GM21737 (cell line): ENCODE results near the gene DGKB.
"Not testable (repeated sequence)": the region's sequence is repeated elsewhere in the genome, so short reads cannot be mapped to it uniquely, and the experiment has no call there.

ENCODE experiments used
- ATAC-seq: cut with Tn5 transposase; IDR thresholded peaks from one replicate; pipeline ENCODE4 v1.9.1; 2021; ENCODE audit warnings: mild to moderate bottlenecking, moderate library complexity; ENCODE audit not compliant: unreplicated experiment

Gene DGKB

GRCh38 chr7:14332155-14332554 lies 570.4 kb downstream of the DGKB start:
- ATAC-seq: no peak

GRCh38 chr7:14324767-14325166 lies 577.8 kb downstream of the DGKB start:
- ATAC-seq: no peak

DNA sequence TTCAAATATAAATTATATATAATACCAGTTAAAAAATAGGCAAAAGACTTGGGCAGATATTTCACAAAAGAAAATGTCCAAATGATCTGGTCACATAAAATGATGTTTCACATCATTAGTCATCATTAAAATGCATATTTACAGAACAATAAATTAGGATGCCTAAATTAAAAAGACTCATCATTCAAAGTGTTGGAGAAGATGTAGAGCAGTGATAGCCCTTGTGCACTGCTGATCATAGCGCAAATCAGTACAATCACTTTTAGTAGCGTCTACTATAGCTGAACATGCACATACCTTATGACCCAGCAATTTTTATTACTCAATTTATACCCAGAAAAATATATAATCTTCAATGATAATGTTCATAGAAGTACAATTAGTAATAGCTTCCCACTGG lies 579.8 kb downstream of the DGKB start:
- no peak for ATAC-seq

DNA sequence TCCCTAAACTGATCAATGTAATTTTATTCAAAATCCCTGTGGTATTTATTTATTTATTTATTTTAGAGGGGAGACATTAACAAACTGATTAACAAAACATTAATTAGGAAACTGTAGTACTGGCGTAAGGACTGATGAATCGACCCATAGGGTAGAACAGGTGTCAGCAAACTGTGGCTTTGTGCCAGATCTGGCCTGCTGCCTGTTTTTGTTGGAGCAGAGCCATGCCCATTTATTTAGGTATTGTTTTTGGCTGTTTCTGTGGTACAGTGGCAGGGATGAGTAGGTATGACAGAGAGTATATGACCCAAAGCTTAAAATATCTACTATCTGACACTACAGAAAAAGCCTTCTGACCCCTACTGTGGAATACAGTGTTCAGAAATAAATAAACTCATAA lies 580.6 kb downstream of the DGKB start:
- ATAC-seq: no peak

DNA sequence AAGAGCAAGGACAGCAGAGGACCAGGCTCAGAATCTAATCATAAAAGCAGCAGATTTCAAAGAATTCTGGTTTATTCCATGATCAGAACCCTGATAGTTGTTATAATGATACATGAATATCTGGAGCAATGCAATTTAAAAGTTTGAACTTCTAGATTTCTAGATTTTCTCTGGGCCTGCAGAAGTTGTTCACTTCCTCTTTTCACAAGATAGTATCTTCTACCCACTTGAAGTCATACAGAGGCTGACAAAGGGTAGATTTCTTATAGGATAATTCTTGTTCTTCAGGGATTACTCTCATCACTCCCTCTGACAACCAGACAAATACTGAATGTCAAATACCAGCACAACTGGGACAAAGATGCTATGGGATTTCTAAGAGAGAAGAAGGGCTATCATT lies 593.1 kb downstream of the DGKB start:
- no peak for ATAC-seq

DNA sequence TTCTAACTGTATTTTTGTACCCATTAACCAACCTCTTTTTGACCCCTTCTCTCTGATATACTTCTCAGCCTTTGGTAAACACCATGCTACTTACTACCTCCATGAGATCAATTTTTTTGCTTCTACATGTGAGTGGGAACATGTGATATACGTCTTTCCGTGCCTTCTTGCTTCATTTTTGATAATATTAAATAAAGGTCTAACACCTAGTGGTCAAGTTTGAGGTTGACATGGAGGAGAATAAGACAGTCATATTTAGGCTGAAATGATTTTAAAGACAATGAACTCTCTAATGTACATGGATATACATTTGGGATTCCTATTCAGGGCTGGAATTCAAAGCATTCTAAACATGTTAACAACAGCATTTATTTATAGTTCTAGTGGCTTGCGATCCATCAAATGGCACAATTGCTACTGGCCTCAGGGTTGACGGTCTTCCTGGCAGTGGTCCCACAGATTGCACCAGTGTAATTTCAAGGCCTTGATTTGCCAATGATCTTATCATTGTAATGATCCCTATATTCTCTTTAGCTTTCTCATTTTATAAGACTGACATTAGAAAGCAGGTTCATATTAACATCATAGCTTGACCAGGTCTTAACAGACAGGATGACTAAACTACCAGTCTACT lies 597.2 kb downstream of the DGKB start:
- ATAC-seq: no peak

- no peak for ATAC-seq
These were observed 599.0 kb downstream of the DGKB start for GRCh38 chr7:14303536-14303935.

- ATAC-seq: no peak
These were observed 607.9 kb downstream of the DGKB start for GRCh38 chr7:14294637-14295036.

DNA sequence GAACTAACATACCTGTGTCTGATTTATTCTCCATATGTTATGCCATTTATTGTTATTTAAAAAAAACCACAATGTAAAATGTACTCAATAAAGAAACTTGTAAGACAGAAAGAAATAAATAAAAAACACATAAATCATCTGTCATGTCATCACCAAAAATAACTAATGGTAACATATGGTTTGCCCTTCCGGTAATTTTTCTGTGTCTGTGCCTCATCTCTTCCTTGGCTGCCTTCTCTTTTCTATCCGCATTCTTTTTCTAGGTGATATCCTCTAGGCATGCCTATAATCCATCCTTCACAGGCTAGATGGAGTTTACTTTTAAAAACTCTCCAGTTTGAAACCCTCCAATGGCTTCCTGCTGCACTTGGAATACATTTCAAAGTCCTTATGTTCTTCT lies 609.1 kb downstream of the DGKB start:
- no peak for ATAC-seq

GRCh38 chr7:14292737-14293136 lies 609.8 kb downstream of the DGKB start:
- ATAC-seq: no peak

DNA sequence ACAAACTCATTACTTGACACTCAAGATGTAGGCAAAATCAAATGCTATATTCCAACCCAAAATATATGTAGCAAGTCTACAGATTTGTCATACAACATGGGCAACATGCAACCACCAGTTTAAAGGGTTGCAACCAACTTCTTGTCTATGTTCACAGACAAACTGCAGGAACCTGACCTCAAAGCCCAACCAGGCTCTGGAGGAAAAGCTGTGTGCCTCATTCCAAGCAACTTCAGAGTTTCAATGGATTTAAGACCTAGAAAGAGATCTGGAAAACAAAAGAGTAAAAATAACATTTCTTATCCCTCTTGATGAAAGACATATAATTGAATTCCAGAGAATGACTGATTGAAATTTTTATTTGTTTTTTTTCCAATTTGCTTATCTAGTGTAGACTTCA lies 612.6 kb downstream of the DGKB start:
- ATAC-seq: no peak

GRCh38 chr7:14288701-14289100 lies 613.9 kb downstream of the DGKB start:
- no peak for ATAC-seq

GRCh38 chr7:14287398-14287797 lies 615.2 kb downstream of the DGKB start:
- no peak for ATAC-seq

DNA sequence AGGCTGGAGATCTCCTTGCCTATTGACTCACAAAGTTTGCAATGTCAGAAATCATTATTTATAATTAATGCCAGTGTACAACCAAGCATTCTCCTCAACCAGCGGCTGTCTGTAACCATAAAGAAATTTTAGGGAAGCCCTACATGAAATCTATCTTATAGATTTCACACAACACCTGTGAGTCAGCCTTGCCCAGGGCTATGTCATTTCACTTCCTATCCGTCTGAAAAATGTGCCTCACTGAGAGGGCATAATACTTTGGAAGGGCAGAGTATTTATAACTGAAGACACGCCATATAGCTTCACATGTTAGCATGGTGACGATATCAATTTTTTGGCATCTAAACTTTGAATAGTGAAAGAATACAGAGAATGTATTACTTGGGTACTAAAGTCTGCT lies 616.5 kb downstream of the DGKB start:
- ATAC-seq: no peak

DNA sequence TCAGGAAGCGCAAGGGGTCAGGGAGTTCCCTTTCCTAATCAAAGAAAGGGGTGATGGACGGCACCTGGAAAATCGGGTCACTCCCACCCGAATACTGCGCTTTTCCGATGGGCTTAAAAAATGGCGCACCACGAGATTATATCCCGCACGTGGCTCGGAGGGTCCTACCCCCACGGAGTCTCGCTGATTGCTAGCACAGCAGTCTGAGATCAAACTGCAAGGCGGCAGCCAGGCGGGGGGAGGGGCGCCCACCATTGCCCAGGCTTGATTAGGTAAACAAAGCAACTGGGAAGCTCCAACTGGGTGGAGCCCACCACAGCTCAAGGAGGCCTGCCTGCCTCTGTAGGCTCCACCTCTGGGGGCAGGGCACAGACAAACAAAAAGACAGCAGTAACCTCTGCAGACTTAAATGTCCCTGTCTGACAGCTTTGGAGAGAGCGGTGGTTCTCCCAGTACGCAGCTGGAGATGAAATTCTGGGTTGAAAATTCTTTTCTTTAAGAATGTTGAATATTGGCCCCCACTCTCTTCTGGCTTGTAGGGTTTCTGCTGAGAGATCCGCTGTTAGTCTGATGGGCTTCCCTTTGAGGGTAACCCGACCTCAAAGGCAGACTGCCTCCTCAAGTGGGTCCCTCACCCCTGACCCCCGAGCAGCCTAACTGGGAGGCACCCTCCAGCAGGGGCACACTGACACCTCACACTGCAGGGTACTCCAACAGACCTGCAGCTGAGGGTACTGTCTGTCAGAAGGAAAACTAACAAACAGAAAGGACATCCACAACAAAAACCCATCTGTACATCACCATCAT lies 623.3 kb downstream of the DGKB start:
- ATAC-seq: not testable (repeated sequence)

DNA sequence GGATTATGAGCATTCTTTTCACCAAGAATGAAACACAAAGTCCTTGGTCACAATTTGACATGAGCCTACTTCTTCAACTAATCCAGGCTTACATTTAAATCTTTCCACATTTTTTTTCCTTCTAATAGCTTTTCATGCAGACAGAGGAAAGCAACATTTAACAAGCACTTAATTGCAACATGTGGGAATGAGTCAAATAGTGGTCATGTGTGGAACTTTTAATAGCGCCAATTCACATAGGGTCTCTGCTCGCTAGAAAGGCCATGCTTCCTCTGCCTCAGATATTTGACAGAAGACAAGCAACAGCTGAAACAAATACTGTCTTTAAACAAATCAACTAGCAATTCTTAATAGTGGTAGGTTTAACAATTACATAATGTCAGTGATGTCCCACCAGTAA lies 627.2 kb downstream of the DGKB start:
- no peak for ATAC-seq

DNA sequence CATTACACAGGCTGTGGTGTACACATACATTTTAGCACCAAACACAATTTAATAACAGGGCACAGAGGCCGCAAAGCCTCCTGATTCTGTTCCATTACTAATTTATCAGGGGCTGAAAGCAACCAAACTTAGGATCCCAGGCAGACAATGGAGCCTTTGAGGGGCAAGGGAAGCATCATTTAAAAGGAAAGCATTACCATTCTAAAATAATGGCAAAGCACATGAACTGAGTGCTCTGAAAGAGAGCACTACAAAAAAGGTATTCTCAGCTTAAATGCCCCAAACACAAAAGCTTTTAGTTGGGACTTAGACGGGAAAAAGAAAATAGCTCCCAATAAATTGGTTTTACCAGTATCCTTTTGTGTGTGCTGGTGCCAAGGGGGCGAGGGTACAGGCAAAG lies 631.1 kb downstream of the DGKB start:
- no peak for ATAC-seq

DNA sequence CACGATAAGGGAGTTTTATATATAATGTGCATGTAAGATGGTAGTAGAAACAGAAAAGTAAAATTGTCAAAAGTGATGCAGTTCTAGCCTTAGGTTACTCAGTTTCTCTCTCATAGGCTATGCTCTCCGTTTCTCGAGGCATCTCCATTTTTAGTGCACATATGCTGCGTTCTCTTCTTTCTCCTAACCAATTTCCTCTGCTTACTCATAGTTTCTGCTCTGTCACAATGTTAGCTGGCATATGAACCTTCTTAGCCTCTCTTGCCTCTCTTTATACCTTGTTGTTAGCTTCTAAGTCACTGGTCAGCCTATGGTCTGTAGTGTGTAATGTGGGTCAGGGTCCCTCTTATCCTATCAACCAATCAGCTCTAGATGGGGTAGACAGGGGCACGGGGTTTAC lies 632.5 kb downstream of the DGKB start:
- ATAC-seq: no peak

GRCh38 chr7:14260011-14260410 lies 642.5 kb downstream of the DGKB start:
- no peak for ATAC-seq

GRCh38 chr7:14258861-14259260 lies 643.7 kb downstream of the DGKB start:
- ATAC-seq: no peak

DNA sequence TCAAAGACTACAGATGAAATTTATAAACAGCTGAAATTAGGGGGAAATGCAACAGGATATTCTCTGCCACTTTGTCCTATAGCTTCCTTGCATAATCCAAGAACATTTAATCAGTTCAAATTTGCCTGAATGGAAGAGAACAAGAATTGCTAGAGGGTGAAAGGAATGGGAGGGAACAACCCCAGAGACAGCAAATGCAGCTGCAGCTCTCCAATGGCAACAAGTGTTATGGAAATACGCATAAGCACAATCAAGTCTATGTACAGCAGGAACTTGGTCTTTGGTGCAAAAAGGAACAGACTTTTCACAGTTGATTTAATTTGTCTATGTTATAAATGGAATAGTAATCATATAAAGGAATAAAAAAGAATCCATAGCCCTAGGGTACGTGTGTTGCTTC lies 644.1 kb downstream of the DGKB start:
- ATAC-seq: no peak

DNA sequence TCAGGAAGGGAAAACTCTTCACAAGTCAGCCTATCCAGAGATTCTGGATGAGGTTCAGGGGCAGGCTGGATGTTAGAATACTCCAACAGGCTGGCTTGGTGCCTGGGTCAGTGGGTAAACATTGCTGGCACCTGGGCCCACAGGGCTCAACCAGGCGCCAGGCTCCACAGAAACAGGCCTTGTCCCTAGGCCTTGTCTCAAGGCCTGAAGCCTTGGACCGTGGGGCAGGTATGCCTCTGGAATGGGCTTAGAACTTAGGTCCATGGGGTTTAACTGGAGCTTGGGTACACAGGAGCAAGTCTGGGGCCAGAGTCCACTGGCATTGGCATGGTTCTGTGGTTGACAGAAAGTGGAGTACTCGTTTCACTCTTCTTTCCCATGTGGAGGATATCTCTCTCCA lies 650.1 kb downstream of the DGKB start:
- ATAC-seq: no peak

DNA sequence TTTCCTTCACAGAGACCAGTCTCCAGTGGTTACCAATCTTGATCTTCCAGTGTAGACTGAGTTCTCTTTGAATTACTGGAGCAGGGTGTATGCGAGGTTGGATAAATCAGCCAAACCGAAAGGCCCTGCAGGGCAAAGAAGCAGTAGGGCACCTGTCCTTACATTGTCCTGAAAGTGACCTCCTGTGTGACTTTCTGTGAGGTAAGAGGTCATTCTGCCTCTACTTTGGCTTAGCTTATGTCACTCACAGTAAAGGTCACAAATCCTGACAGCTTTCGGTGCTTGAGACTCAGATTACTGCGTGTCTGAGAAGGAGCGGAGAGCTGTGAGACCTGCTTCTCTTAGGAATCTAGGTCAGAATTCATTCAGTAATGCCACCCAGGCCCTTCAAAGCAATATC lies 660.4 kb downstream of the DGKB start:
- ATAC-seq: no peak
